ENCODE data around the gene UGGT2. TPM values are rescaled to one million over a fixed set of nuclear protein-coding genes. Genes with fewer than 3 reads are reported as not detected.
A peak's percentile ranks its signal among the peaks of the same experiment; 100 is the strongest.
"Not testable (repeated sequence)": the region's sequence is repeated elsewhere in the genome, so short reads cannot be mapped to it uniquely, and the experiment has no call there.

The UGGT2 gene
- total RNA-seq, 2 experiments from 2014 or later: 1.8 TPM; not detected in 1

- Histone ChIP-seq H3K4me1 (ENCODE audit: insufficient read depth, low read length, poor library complexity, severe bottlenecking) (no peaks in the 10 kb centered on the region), H2AFZ (ENCODE audit: low read length) (no peak overlapping the region), H3K4me2 (ENCODE audit: low read length) (peak overlapping the region; percentile 48; the same call in 1 of the 2 replicates), H4K20me1 (ENCODE audit: insufficient read depth, low read length) (no peaks in the 10 kb centered on the region), H3K9me3 (ENCODE audit: low read length) (no peaks in the 10 kb centered on the region), H3K9me2 (ENCODE audit: insufficient read depth, low read length) (no peaks in the 10 kb centered on the region), H3K27ac (ENCODE audit: low read depth, low read length, poor library complexity, severe bottlenecking) (no peak overlapping the region), H3K79me2 (ENCODE audit: insufficient read depth, low read depth, low read length) (no peaks in the 10 kb centered on the region), H3K36me3 (ENCODE audit: insufficient read depth, low read length) (no peaks in the 10 kb centered on the region), H3K4me3 (ENCODE audit: low read depth, low read length, poor library complexity, severe bottlenecking) (no peak overlapping the region)
- ChIA-PET POLR2A (interaction anchor here (0.6 kb wide), 1 partner anchor 81 kb away, joined by 3 read pairs; no protein-coding TSS in a partner anchor), CTCF (ENCODE audit: unreplicated experiment) (no interaction called here)
- intact Hi-C loops (cut with micrococcal nuclease; ENCODE audit: unreplicated experiment): no loop called here
- no peak for DNase-seq (ENCODE audit: low spot score)
- TF ChIP-seq CTCF (conservative IDR thresholded peaks at IDR 0.05; ENCODE audit: low read length) (no peak), EZH2phosphoT487 (IDR thresholded peaks at IDR 0.05; ENCODE audit: borderline replicate concordance, low read depth, low read length) (no peak)
- BruUV-seq (replicated peaks): no TSS peak
These were observed 572 bp downstream of the UGGT2 start for GRCh38 chr13:96052656-96053002.

GRCh38 chr13:96051946-96052345 is 1.3 kb downstream of the UGGT2 start:
- intact Hi-C loops (cut with micrococcal nuclease; ENCODE audit: unreplicated experiment): loop anchor here (2.0 kb wide), 1 partner anchor 27 kb away; no protein-coding TSS in a partner anchor
- CTCF ChIA-PET (ENCODE audit: unreplicated experiment); H3K36me3 ChIP-seq (ENCODE audit: insufficient read depth, low read length); H3K9me2 ChIP-seq (ENCODE audit: insufficient read depth, low read length); H3K4me1 ChIP-seq (ENCODE audit: insufficient read depth, low read length, poor library complexity, severe bottlenecking); H3K4me2 ChIP-seq (ENCODE audit: low read length); H3K79me2 ChIP-seq (ENCODE audit: insufficient read depth, low read depth, low read length); H4K20me1 ChIP-seq (ENCODE audit: insufficient read depth, low read length); H3K9me3 ChIP-seq (ENCODE audit: low read length); H3K27ac ChIP-seq (ENCODE audit: low read depth, low read length, poor library complexity, severe bottlenecking); BruUV-seq (replicated peaks); DNase-seq (ENCODE audit: low spot score); H3K4me3 ChIP-seq (ENCODE audit: low read depth, low read length, poor library complexity, severe bottlenecking); H2AFZ ChIP-seq (ENCODE audit: low read length): not testable (repeated sequence)
- POLR2A ChIA-PET: interaction anchor here (0.6 kb wide), 1 partner anchor 81 kb away, joined by 3 read pairs; no protein-coding TSS in a partner anchor

- H3K79me2 ChIP-seq (ENCODE audit: insufficient read depth, low read depth, low read length); DNase-seq (ENCODE audit: low spot score); H3K9me3 ChIP-seq (ENCODE audit: low read length); H3K36me3 ChIP-seq (ENCODE audit: insufficient read depth, low read length); H3K27ac ChIP-seq (ENCODE audit: low read depth, low read length, poor library complexity, severe bottlenecking); CTCF ChIA-PET (ENCODE audit: unreplicated experiment); H3K4me2 ChIP-seq (ENCODE audit: low read length); H3K4me1 ChIP-seq (ENCODE audit: insufficient read depth, low read length, poor library complexity, severe bottlenecking); H3K9me2 ChIP-seq (ENCODE audit: insufficient read depth, low read length); H4K20me1 ChIP-seq (ENCODE audit: insufficient read depth, low read length); POLR2A ChIA-PET; H2AFZ ChIP-seq (ENCODE audit: low read length); H3K4me3 ChIP-seq (ENCODE audit: low read depth, low read length, poor library complexity, severe bottlenecking): not testable (repeated sequence)
- TSS peak; percentile 64 for BruUV-seq (replicated peaks)
- intact Hi-C loops (cut with micrococcal nuclease; ENCODE audit: unreplicated experiment): loop anchor here (2.0 kb wide), 1 partner anchor 27 kb away; no protein-coding TSS in a partner anchor
These were observed 1.7 kb downstream of the UGGT2 start for GRCh38 chr13:96051491-96051890.

GRCh38 chr13:96050955-96051354 is 2.2 kb downstream of the UGGT2 start:
- H3K27ac ChIP-seq (ENCODE audit: low read depth, low read length, poor library complexity, severe bottlenecking); BruUV-seq (replicated peaks); H3K4me3 ChIP-seq (ENCODE audit: low read depth, low read length, poor library complexity, severe bottlenecking); H4K20me1 ChIP-seq (ENCODE audit: insufficient read depth, low read length); H3K79me2 ChIP-seq (ENCODE audit: insufficient read depth, low read depth, low read length); H3K9me2 ChIP-seq (ENCODE audit: insufficient read depth, low read length); CTCF ChIA-PET (ENCODE audit: unreplicated experiment); H3K4me2 ChIP-seq (ENCODE audit: low read length); POLR2A ChIA-PET; DNase-seq (ENCODE audit: low spot score); H2AFZ ChIP-seq (ENCODE audit: low read length); H3K9me3 ChIP-seq (ENCODE audit: low read length); H3K36me3 ChIP-seq (ENCODE audit: insufficient read depth, low read length); H3K4me1 ChIP-seq (ENCODE audit: insufficient read depth, low read length, poor library complexity, severe bottlenecking): not testable (repeated sequence)
- intact Hi-C loops (cut with micrococcal nuclease; ENCODE audit: unreplicated experiment): loop anchor here (2.0 kb wide), 1 partner anchor 26 kb away; no protein-coding TSS in a partner anchor

- CTCF ChIA-PET (ENCODE audit: unreplicated experiment); DNase-seq (ENCODE audit: low spot score); H3K9me2 ChIP-seq (ENCODE audit: insufficient read depth, low read length); intact Hi-C loops (cut with micrococcal nuclease; ENCODE audit: unreplicated experiment); H3K9me3 ChIP-seq (ENCODE audit: low read length); H4K20me1 ChIP-seq (ENCODE audit: insufficient read depth, low read length); H3K4me3 ChIP-seq (ENCODE audit: low read depth, low read length, poor library complexity, severe bottlenecking); H3K4me1 ChIP-seq (ENCODE audit: insufficient read depth, low read length, poor library complexity, severe bottlenecking); H3K27ac ChIP-seq (ENCODE audit: low read depth, low read length, poor library complexity, severe bottlenecking); H3K4me2 ChIP-seq (ENCODE audit: low read length); BruUV-seq (replicated peaks); H3K36me3 ChIP-seq (ENCODE audit: insufficient read depth, low read length); H2AFZ ChIP-seq (ENCODE audit: low read length); H3K79me2 ChIP-seq (ENCODE audit: insufficient read depth, low read depth, low read length): not testable (repeated sequence)
- POLR2A ChIA-PET: interaction anchor here (0.6 kb wide), 1 partner anchor 410 kb away, joined by 3 read pairs; no protein-coding TSS in a partner anchor
These were observed 6.6 kb downstream of the UGGT2 start for GRCh38 chr13:96046449-96047126.

Data from OCI-LY7 (cell line).